ENCODE measurements around the gene PRKG1.

- TF ChIP-seq CTCF (conservative IDR thresholded peaks at IDR 0.05 in 1 of 2, IDR thresholded peaks at IDR 0.05 in 1 of 2; ENCODE audit: low read depth in 1 of 2, low read length in 2 of 2) (no peak), EZH2 (IDR thresholded peaks at IDR 0.05; ENCODE audit: low read length, missing control alignments) (no peak)
These were observed 597.8 kb downstream of the PRKG1 start for GRCh38 chr10:51672039-51672535.
